GM21529 (cell line): ENCODE measurements around the gene POU5F1.

ENCODE experiments used
- ATAC-seq: cut with Tn5 transposase; IDR thresholded peaks from one replicate; pipeline ENCODE4 v1.9.1; 2021; ENCODE audit not compliant: unreplicated experiment

The POU5F1 gene

DNA sequence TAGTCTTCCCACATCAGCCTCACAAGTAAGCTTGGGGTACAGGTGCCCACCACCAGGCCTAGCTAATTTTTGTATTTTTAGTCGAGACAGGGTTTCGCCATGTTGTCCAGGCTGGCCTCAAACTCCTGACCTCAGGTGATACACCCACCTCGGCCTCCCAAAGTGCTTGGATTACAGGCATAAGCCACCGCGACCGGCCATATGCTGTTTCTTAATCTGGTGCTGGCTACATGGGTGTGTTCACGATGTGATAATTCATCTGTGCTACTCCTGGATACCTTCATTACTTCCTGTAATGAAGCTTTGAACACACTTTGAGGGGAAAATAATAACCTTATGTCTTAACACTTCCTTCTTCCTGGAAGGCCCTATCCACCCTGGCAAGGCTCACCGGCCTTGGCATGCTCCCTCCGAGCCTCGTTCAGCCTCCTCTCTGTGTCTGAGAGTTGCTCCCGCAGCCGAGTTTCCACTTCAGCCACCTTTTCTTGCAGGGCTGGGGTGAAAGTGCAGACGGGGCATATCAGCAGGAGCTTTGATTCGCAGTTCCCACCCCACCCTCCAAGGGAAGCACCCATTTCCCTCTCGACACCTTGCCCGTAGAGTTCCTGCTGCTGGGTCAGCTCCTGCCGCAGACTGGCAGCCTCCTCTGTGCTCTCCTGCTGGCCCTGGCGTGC is 26.0 kb downstream of the POU5F1 start:
- no peak for ATAC-seq

DNA sequence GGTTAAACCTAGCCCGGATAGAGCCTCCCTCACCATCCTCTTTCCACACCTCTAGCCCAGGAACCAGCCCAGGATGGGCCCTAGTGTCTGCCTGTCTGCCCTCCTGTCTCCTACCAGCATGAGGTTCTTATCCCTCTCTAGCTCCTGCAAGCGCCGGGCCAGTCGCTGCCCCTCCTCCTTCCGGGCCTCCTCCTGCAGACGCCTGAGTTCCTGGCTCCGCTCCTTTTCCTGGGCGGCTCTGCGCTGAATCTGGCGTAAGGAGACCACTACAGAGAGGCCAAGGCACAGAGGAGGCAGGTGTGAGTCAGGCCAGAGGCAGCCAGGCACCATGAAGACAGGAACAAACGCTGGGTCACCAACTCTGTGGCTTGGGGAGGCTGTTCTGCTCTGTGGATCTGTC is 27.3 kb downstream of the POU5F1 start:
- ATAC-seq, result no peak

DNA sequence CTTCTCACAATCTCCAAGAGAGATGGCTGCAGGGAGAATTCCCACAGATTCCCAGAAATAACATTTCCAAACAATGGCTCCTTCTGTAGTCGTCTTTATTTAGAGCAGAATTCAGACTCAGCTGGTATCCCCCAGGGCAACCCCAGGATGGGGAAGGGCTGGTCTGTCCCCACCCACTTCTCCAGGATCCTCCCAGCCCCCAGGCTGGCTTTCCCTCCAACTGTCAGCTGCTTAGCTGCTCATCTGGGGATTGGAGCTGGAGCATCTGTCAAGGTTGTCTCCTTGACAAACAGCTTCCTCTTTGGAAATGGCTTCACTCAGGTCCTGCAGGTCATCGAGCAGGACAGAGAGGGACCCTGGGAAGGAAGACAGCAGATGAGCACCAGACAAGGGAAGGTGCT is 28.1 kb downstream of the POU5F1 start:
- ATAC-seq, result no peak

DNA sequence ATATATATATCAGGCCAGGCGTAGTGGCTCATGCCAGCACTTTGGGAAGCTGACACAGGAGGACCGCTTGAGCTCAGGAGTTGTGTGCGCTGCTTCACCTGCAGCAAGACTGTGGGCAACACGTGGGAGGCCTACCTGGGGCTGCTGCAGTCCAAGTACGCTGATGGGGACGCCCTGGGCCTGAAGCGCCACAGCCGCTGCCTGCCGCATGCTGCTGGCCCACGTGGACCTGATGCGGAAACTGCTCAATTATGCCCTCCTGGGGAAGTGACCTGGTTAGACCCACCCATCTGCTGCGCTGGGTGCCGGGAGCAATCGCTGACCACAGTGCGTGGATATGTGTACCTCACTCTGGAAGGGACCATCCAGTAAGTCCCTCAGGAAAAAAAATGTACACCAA is 29.8 kb downstream of the POU5F1 start:
- ATAC-seq, result no peak

DNA sequence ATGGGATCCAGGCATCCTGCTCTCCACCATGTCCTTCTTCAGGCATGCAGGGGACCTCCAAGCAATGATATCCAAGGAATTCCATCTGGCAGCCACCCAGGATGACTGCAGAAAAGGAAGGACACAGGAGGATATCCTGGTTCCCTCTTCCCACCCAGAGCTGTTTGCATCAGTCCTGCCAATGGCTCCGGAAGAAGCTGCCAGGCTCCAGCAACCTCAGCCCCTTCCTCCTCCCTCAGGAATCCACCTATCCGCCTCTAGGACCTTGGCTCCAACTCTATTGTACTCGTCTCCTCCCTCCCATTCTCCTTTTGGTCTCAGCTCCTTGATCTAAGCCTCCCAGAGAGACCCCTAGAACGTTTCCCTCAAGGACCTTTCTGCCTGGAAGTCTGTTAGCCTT is 30.9 kb downstream of the POU5F1 start:
- ATAC-seq, result no peak

DNA sequence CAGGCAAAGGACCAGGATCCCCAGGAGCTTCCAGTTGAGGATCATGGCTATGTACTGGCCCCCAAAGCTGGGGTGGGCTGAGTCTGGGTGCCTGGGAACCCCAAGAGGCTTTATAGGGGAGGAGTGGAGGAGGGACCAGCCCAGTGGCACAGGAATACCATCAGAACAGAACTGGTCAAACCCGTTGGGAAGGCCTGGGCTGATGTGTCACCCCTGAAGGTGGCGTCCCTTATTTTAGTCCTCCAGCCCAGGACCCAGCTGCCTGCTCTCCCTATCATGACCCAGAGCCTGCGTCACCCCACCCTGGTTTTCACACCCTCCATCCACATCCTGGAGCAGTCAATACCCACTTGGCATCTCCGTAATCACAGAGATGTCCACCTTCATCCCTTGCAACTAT is 31.5 kb downstream of the POU5F1 start, which contains the start of gene PSORS1C2:
Gene PSORS1C2, minus strand, starts transcription at position 85 of the 400 bp plus-strand sequence. Its CDS starts 40 bp downstream, at position 45.
- ATAC-seq, result no peak

DNA sequence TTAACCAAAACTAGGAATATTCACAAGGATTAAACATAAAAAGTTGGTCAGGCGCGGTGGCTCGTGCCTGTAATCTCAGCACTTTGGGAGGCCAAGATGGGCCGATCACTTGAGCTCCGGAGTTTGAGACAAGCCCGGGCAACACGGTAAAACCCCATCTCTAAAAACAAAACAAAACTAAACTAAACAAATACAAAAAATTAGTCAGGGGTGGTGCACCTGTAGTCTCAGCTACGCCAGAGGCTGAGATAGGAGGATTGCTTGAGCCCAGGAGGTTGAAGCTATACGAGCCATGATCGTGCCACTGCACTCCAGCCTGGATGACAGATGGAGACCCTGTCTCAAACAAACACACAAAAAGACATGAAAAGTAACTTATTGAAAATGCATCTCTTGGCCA is 34.8 kb downstream of the POU5F1 start:
- no peak for ATAC-seq

DNA sequence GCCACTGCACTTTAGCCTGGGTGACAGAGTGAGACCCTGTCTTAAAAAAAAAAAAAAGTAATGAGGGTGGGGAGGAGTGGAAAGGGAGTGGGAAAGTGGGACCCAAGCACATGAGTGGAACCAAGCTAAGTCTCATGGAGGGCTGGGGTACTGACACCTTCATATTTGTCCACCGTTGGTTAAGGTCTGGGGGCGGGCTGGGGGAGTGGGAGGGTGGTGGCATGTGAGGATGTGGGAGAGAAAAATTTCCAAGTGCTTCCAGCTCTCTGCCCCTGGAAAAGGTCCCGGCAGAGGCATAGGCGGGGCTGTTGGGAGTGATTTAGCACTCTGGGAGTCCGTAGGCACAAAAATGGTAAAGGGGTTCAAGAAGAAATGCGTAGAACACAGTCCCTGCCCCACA is 37.7 kb downstream of the POU5F1 start:
- ATAC-seq, result no peak

DNA sequence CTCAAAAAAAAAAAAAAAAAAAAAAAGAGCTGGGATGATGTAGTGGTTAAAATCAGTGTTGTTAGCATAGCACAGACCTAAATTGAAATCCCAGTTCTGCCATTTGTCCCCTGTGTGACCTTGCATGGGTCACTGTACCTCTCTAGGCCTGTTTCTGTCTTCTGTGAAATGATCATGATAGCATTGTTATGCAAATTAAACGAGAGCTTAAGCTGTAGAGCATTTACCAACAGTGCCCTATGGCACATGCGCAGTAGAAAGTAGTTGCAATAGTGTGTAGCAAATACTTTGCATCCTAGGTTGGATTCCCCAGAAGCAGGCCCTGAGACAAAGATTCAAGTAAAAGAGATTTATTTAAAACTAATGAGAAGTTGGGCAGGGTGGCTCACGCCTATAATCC is 38.9 kb downstream of the POU5F1 start:
- ATAC-seq, result no peak

DNA sequence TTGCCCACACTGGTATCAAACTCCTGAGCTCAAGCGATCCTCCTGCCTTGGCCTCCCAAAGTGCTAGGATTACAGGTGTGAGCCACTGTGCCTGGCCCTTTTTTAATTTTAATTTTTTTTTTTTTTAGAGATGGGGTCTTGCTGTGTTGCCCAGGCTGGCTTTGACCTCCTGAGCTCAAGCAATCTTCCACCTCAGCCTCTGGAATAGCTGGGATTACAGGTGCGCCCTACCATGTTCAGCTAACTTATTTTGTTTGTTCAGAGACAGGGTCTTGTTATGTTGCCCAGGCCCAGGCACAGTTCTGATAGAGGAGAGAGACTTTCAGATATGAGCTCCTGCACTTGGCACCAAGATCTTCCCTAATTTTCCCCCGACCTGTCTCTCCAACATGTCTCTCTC is 39.7 kb downstream of the POU5F1 start:
- no peak for ATAC-seq

DNA sequence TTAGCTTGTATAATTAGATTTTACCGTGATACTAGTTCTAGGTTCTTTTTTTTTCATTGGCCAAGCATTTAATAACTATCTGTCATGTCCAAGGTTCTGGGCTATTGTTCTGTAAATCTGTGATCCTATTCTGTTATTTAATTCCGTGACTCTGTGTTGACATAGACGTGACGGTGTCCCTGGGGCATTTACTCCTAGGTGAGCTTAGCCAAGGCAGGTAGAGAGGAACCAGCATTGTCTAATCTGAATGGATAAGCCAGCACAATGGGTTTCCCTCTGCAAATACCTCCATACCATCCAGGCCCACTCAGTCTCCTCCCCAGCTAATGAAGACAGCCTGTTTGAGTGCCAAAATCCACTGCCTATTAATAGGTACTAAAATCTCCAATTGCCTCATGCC is 41.4 kb downstream of the POU5F1 start:
- ATAC-seq, result no peak

DNA sequence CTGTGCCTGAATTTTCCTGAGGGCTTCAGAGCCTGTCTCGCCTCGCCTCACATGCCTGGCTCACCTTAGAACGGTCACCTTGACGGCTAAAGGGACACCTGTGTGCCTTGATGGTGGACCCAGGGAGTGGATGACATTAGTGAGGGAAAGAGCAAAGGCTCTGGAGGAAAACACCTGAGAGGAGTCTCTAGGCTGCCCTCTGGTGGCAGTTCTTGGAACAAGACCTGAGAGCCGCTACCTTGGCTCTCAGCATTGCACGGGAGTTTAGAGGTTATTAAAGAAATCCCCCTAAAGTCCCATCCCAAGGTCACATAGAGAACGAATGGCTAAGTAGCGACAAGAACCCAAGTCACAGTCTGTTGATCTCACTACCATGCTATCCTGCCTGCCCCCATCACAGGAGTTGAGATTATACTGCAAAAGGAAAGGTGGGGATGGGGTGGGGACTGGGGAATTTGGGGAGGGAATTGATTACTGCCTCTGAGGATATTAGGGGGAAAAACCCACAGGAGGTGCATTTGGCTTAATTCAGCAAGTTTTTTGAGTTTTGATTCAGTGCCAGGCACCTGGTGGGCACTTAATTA is 42.3 kb downstream of the POU5F1 start:
- ATAC-seq, result no peak

DNA sequence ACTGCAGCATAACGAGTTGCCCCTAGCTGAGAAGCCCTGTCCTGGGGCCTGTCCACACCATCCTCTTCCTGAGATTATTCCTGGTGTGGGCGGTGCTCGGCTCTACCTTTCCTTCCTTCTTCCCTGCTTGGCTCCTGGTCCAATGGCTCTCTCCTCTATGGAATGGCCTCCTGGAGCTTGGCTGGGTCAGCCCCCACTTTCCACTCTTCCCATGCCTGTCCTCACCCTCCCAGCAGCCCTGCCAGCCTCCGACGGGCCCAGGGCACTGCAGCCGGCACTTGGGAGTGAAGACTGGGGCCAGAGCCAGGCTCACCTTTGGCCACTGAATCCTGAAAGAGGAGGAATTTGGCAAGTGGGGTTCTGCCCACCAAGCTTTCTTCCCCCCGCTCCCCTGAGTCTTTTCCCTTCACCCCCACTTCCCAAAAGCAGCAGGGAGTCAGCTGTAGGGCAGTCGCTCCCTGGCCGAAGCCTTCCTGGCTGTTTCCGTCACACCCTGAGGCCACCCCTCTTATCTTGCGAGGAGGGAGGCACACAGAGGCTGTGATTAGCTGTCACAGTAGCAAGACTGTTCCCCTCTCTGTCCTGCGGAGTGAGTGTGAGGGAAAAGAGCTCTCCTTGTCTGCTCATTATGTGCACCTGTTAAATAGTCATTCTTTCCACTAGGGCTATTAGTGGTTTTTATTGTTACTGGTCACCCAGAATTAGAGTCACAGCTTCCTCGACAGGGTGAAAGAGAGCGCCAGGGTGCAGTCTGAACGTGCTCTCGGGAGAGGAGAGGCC is 43.9 kb downstream of the POU5F1 start:
- no peak for ATAC-seq

DNA sequence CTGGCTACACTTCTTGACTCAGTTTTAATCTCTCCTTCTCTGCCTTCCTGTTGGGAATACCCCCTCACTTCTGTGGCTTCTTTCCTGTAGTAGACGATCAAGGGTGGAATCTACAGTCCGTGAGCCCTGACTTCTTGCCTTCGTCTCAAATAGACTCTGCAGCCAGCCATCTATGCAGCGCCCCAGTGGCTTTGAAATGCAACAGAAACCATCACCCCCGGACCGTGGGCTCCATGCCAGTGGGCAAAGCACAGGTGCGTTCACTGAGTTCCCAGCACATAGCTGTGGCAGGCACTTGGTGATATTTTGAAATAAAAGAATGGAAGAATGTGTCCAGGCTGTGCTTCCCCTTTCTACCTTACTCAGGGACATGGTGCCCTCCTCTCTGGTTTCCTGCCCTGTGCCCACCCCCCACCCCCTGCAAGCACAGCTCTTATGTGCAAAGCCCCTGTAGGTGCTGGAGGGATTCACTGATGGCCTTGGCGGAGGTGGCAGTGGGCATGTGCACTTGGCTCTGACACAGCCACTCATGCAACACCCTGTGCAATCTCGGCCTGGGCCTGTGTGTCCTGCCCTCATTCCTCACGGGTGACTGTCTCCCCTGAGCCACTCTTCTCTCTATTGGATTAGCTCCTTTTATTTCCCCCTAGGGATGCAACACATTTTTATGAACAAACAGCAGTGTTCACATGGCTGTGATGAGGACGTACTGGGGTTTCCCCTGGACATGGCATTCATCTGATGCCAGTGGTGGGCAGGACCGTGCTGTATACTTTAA is 44.7 kb downstream of the POU5F1 start:
- ATAC-seq, result no peak

DNA sequence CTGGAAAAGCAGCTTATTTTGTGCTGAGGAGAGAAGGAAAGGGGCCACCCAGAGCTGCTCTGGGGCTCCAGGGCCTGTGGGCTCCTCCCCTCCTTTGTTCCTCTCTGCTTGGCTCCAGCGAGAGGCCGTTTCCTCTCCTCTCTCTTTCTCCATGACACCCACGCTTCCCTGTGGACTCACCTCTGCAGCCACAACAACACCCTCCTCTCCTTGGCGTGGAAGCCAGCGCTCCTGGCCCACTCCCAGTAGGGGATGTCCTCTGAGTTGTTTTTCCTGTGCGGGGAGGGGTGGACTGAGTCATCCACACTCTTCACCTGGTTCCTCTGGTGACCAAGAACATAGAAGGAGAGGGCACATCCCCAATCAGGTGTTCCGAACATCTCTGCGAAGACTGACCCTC is 45.3 kb downstream of the POU5F1 start:
- no peak for ATAC-seq

DNA sequence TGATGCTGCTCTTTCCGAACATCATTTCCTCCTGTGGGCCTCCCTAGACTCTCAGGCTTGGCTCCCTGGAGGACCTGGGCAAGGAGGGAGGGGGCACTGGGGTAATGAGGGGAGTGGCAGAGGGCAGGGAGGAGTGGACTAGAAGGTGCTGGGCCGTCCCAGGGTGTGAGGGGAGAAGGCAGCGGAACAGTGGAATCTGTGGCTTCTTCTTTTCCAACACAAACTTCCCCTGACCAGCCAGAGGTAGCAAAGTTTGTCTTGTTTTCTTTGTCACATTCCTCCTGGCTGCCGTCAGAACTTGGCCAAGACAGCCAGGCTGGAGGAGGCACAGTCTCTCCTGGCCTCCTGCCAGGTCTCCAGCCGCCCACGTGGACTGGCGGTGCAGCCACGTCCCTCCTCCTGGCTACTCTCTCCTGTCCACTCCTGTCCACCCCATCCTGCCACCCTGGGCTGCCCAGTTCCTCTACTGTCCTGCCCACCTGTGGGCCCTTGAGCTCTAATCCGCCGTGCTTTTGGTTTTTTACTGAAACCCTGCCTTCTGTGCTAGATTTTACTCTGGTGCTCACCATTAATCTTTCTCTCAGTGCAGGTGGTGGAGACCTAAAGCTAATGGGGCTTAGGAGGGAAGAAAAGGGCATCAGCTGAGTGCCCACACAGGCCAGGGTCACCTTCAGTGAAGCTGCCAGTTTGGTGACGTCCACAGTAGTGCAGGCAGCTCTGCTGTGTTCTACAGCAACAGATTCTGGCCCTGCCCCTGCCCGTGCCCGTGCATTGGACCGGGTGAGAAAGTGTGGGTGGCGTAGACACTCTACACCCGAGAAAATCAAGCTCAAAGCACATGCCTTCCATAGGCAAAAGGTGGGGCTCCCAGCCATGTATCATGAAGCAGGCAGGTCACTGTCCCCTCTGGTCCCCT is 47.4 kb downstream of the POU5F1 start:
- ATAC-seq, result no peak

DNA sequence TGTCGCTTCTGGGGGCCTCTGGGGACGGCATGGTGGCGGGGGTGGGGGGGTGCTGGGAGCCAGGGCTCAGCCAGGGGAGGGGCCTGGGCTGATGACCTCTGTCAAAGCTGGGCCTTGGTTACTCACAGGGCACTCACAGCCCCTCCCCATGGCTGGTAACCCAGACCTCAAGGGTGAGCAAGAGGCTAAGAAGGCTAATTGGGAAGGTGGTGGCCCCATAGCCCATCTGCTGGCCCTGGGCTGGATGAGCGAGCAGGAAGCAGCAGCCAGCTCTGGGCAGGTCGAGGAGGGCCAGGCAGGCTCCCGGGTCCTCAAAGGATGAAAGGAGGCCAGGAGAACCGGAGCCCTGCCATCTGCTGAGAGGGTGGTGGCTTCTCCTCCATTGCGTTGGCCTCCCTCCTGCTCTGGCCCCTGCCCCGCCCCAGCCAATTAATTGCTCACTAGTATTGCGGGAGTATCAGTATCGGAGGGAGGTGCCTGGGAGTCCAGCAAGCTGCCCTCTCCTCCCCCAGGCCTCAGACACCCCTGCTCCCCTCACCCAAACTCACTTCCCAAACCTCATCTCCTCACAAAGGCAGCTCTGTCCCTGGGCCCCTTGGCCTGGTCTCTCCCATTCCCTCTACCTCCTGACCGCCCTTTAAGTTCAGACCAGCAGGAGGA is 49.2 kb downstream of the POU5F1 start:
- no peak for ATAC-seq

DNA sequence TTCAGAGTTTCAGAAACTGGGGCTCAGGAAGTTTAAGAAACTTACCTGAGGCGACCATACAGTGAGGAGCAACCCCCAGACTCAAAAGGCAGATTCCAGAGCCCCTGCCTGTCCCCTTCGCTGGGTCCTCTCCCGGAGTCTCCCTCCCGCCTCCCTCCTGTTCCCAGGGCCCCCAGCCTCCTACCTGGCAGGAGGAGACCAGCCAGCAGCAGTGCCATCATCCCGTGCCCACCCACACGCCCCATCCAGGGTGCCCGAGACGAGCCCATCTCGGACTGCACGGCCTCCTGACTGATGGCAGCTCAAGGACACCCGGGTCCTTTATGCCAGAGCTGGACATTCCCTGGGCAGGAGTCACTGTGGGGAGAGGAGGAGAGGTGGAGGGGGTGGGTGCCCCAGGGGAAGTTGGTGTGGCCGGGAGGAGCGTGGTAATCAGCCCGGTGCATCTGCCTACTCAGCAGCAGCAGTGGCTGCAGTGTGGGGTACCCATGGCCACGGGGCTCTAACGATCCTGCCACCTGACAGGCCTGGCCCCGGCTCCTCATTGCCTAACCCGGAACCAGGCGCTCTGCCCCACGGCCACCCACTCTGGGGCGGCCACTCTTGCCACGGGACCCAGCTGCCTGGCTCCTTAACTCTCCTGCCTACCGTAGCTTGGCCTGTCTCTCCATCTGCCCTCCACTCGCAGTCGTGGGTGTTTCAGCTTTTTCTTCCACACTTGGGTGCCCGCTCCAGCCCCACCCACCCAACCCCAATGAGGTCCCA is 50.1 kb downstream of the POU5F1 start, which contains the start of gene CDSN:
Gene CDSN, minus strand, starts transcription at position 296 of the 765 bp plus-strand sequence. Its CDS starts 27 bp downstream, at position 269.
- no peak for ATAC-seq

DNA sequence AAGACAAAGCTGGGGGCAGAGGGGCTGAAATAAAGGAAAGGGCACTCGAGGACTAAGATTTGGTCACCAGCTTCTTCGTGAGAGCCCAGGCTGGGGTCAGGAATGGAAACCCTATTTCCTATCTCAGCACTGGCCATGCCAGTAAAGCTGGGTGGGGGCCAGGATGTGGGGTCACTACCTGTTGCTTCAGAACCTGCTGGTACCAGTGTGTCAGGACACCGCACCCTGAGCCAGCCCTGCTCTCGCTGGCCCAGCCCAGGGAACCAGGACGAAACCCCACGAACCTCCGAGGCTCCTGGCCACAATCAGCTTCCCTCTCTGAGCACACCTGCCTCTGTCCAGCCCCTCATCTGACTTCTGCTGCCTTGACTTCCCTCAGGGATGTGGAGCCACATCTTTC is 52.3 kb downstream of the POU5F1 start:
- no peak for ATAC-seq
